Brain pericyte (primary cell): ENCODE measurements around the gene TCF23.
"Not testable (repeated sequence)": the region's sequence is repeated elsewhere in the genome, so short reads cannot be mapped to it uniquely, and the experiment has no call there.

ENCODE experiments used
- DNase-seq: peaks from one replicate; pipeline ENCODE4 v3.0.0-alpha.2; 2012; ENCODE audit warnings: low read depth, low spot score

Gene TCF23

GRCh38 chr2:27148801-27149439 lies at the start of gene TCF23:
TSS of gene TCF23 (plus strand) at chr2:27149004. CDS start at chr2:27149134, 130 bp downstream.
- DNase-seq, result no peak

- DNase-seq, result no peak
Measured at GRCh38 chr2:27099334-27099955, 49.4 kb upstream of the TCF23 start.

- no peak for DNase-seq
Measured at GRCh38 chr2:27100036-27100435, 48.8 kb upstream of the TCF23 start.

GRCh38 chr2:27102329-27102728 lies 46.5 kb upstream of the TCF23 start:
- no peak for DNase-seq

- DNase-seq, result no peak
Measured at GRCh38 chr2:27105981-27106380, 42.8 kb upstream of the TCF23 start.

- no peak for DNase-seq
Measured at GRCh38 chr2:27108221-27108620, 40.6 kb upstream of the TCF23 start.

- no peak for DNase-seq
Measured at GRCh38 chr2:27109083-27109482, 39.7 kb upstream of the TCF23 start.

- DNase-seq, result not testable (repeated sequence)
Measured at GRCh38 chr2:27110603-27111352, 38.0 kb upstream of the TCF23 start.

- not testable (repeated sequence) for DNase-seq
Measured at GRCh38 chr2:27111392-27112078, 37.3 kb upstream of the TCF23 start.

GRCh38 chr2:27115519-27115918 lies 33.3 kb upstream of the TCF23 start:
- DNase-seq, result no peak

GRCh38 chr2:27117995-27118524 lies 30.7 kb upstream of the TCF23 start:
- no peak for DNase-seq

GRCh38 chr2:27118525-27119329 lies 30.1 kb upstream of the TCF23 start, which contains the start of gene CGREF1:
TSS of gene CGREF1 (minus strand) at chr2:27119128. CDS start at chr2:27104366, 14,762 bp downstream.
- DNase-seq, result no peak

- DNase-seq, result not testable (repeated sequence)
Measured at GRCh38 chr2:27119330-27119670, 29.5 kb upstream of the TCF23 start.

GRCh38 chr2:27121906-27122305 lies 26.9 kb upstream of the TCF23 start:
- DNase-seq, result no peak

GRCh38 chr2:27122791-27123190 lies 26.0 kb upstream of the TCF23 start:
- no peak for DNase-seq

- DNase-seq, result no peak
Measured at GRCh38 chr2:27123302-27124150, 25.3 kb upstream of the TCF23 start, which contains the start of gene ABHD1. TSS of gene ABHD1 (plus strand) at chr2:27123815. CDS start at chr2:27123949, 134 bp downstream.

- DNase-seq, result no peak
Measured at GRCh38 chr2:27125104-27125503, 23.7 kb upstream of the TCF23 start.

- no peak for DNase-seq
Measured at GRCh38 chr2:27126252-27126710, 22.5 kb upstream of the TCF23 start.

GRCh38 chr2:27127883-27128667 lies 20.7 kb upstream of the TCF23 start:
- DNase-seq, result no peak
